Measurements from ENCODE around the gene TACC3.

Gene TACC3

DNA sequence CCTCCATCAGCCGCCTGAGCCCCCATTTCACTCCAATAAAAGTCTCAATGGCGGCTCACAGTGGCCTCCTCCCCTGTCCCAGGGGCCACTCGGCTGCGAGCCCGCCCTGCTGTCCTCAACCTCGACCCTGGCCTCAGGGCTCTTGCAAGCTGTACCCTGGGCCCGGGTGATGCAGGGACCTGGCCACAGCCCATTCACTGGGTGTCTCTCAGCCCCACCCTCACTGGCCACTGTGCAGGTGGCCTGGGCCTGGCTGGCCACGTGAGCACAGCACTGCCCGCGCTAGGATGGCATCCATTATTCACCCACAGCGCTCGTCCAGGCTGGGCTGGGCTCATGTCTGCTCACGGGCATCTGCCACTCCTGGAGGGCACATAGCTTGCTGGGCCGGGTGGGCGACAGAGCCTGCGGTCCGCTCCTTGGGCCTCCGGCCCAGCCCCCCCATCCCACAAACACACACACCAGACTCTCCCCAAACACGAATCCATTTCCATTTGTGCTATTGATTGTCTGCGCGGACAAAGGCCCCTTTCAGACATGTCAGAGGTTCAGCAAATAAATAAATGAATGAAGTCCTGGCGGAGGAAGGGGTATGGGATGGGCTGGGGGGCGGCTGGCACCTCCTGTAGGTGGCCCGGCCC, 55.3 kb downstream of the TACC3 start:
- DNase-seq (ENCODE audit: low spot score): no peak

DNA sequence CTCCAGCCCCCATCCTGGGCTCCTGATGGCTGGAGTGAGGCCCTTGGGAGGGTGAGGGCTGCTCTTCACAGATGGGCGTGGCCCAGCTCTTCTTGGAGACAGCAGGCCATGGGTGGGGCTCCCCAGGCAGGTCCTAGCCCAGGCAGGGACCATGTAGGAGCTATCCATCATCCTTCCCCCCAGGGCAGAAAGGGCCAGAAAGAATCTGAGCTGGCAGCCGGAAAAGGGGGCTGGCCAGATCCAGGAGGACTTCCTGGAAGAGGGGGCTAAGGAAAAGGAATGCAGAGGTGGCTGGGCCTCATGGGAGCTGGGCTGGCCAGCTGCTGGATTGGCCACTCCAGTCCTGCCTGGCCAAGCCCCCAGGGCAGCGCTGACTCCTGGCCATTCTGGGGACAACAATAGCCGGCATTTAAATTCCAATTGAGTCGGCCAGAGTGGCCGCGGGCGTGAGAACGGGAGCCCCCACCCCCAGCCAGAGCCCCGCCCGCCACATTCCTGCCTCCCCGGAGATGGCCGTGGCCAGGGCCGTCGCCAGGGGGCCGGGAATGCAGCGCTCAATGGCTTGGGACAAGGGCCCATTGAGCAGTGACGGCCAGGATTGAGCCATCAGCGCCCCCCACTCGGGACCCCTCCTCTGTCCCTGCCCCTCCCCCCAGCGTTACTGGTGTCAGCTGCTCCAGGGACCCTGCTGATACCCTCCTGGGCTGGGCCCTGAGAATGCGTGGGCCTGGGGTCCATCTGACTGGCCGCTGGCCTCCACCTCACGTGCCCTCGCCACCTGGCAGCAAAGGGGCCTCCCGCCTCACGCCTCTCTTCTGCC, 56.7 kb downstream of the TACC3 start:
- peak; percentile 92 for DNase-seq (ENCODE audit: low spot score)

DNA sequence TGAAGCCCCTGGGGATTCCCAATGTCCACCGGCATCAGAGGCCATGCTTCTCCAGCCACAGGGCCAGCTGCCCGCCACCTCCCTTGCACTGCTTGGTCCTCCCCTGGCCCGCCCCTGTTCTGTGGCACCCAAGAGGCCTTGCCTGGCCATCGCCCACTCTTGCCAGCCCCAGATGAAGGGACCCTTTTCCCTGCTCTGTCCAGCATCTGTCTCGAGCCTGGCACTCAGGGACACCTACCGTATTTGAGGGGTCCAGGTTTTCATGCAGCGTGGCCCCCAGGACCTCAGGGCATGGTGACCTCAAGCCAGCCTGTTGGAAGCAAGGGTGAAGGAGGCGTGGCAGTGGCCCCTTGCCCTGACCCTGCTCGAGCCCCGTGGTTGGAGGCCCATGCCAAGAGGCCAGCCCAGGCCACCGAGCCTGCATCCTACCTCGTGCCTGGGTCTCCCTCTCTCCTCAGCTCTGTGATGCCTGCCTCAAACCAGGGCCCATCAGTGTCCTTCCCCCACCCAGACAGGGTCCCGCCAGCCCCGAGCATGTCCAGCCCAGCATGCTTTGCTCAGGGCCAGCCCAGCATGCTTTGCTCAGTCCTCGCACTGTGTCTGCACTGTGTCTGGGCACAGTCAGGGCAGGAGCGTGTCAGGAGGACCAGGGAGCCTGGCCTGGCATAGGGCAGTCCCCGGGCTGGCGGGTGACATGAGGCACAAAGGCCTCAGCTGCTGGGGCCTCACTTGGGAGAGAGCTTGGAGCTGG, 57.5 kb downstream of the TACC3 start:
- DNase-seq (ENCODE audit: low spot score): no peak

DNA sequence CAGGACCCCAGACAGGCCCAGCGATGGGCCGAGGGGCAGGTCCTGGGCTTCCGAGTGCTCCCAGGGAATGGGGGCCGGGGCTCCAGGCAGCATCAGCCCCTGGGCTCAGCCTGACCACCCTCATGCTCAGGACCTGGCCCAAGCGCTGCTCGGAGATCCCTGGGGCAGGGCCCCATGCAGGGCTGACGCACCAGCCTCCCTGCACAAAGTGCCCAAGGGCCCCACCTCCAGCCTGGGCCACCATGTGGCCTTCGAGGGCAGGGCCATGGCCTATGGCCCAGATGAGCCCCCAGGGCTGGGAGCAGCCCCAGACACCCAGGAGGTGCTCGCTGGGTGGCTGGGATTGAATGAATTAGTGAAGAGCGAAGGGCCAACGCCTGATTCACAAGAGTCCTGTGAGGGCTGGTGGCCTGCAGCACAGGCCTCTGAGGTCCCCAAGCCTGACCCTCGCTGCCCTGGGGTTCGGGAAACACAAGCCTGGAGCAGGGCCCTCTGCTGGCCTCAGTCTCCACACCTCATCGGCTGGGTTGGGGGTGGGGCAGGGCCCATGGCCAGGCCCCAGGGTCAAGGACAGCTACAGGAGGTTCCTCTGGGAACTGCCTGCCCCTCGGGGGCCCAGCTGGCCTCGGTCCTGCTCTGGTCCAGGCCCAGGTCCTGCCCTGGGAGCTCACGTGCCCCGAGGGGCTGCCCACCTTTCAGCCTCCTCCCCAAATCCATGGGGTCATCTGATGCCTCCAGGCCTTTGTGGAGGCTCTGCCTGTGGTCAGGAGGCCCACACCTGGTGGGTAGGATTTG, 58.5 kb downstream of the TACC3 start:
- no peak for DNase-seq (ENCODE audit: low spot score)

DNA sequence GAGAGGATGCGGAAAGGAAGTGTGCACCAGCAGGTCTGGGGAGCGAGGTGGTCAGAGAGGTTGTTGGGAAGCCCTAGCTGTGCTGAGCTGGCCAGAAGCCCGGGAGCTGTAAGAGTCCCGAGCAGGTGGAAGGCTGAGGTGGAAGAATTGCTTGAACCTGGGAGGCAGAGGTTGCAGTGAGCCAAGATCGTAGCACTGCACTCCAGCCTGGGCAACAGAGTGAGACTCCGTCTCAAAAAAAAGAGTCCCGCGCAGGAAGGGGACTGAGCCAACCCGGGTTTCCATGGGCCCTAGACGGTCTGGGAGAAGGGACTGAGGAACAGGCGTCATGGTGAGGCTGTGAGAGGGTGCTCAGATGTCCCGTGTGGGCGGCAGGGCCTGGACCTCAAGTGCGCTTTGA, 59.1 kb downstream of the TACC3 start:
- DNase-seq (ENCODE audit: low spot score): no peak

DNA sequence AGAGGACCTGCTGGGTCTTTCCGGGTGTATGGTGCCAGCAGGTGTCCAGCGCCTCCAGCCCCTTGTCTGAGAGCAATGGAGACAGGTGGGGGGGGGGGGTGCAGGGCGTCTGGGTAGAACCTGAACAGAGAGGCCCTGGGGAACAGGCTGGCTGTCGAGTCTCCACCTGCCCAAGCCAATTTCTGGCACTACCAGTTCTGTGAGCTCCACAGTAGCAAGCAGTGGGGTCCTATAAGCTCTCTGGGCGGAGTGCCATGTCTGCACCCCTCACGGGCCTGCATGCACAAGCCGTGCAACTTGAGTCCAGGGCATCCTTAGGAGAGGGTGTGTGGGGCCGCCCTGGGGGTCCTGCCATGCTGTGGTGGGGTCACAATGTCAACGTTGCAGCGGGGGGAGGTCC, 61.7 kb downstream of the TACC3 start:
- DNase-seq (ENCODE audit: low spot score): no peak

DNA sequence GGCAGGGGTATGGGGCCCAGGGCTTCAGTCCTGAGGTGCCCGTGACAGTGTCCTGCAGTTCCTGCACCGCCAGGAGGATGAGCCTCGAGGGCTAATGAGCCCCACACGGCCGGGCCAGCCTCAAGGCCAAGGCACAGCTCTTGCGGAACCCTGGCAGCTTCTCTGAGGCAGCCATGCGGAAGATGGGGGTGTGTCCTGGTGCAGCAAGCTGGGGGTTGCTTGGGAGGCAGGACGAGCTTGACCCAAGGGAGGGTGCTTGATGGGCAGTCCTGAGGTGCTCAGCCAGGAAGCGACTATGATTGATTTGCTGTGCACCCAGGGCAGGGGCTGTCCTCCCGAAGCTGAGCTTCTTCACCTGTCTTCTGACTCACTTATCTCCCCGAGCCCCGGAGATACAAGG, 62.6 kb downstream of the TACC3 start:
- no peak for DNase-seq (ENCODE audit: low spot score)

DNA sequence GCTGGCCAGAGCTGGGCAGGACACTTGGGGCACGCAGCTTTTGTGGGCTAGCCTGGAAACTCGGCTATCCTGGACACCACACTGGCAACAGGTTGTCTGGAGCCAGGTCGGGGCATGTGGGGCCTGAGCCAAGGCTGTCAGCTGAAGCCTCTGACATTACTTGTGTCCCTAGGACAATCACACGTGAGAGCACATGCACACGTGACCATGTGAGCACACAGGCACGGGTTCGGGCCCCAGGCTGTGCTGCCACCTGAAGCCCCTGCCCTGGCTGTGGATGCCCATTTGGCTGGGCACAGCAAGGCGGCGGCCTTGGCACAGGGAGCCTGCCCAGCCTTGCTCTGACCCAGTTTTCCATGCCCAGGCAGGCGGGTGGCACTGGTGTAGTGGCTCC, 63.1 kb downstream of the TACC3 start:
- no peak for DNase-seq (ENCODE audit: low spot score)

DNA sequence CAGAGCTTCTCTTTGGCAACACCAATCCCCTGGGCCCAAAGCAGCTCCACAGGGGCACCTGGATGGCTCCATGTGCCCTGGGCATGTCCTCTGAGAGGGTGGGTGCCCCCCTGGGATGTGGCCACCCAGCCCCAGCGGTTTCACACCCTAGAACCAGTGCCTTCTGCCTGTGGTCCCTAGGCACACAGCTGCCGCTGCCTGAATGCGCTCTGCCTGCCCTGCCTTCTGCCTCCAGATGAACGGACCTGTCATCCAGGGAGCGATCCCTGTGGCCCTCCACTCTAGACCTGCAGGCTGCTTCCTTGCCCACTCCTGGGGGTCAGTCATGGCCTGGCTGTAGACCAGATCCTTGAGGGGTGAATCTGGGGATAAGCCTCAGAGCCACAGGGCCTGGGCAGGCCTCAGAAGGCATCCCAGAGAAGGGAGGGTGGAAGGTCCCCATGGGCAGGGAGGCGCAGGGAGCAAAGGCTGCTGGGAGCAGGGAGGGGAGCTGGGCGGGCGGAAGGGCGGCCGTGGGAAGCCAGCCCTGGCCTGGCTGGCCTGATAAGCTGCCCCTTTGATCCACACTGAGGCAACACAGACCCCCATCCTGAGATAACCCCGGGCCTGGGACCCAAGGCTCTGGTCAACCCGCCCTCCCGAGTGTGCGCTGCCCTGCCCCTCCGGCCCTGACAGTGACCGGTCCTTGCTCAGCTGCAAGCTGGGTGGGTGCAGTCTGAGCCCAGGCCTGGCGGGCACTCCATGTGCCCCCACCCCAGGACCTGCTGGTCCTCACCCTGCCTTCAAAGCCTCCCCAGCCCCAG, 63.7 kb downstream of the TACC3 start:
- no peak for DNase-seq (ENCODE audit: low spot score)

DNA sequence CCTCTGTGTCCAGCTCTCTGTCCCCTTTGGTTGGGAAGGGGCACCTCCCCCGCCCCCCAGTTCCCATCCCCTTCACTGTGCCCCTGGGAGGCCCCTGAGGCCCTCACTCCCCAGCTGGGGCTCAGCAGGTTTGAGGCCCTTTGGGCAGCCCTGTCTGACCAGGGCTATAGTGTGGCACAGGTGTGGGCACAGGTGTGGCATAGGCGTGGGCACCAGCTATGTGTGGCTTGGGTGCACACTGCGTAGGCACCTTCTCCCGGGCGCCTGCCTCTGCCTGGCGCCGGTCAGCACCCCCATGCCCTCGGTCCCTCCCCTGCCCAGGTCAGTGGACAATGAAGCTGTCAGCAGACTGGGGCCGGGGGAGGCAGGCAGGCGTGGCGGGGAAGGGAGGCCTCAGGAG, 64.3 kb downstream of the TACC3 start:
- DNase-seq (ENCODE audit: low spot score): no peak

DNA sequence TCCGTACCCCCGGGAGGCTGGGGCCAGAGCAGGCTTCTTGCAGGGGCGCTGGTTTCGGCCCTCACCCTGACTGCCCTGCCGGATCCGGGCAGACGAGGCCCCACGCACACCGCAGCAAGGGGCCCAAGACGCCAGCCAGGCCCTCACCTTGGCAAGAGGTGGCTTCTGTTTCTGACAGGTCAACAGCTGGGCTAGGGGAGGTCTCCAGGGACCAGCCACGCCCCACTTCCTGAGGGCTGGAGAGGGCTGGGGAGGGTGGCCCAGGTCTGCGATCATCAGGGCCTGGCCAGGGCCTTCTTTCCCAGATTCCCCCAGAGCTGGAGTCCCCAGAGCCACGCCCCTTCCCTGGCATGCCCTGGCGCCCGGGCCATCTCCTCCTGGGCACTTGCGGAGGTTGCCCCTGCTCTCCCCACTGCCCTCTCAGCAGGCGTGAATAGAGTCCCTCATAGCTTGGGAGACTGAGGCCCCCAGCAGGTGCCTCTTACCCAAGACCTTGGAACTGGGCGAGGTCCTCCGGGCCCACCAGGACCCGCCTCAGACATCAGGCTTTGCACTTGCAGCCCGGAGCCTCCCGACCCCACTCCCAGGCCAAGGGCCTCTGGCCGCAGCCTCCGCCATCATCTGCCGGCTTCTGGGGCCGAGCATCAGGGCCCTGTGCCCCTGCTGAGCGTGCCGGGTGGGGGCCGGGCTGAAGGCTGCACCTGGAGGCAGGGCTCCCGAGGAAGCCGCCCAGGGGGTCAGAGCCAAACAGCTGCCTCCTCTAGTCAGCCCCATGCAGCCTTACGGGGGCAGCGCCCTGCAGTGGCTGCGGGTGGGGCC, 65.4 kb downstream of the TACC3 start:
- DNase-seq (ENCODE audit: low spot score): no peak

DNA sequence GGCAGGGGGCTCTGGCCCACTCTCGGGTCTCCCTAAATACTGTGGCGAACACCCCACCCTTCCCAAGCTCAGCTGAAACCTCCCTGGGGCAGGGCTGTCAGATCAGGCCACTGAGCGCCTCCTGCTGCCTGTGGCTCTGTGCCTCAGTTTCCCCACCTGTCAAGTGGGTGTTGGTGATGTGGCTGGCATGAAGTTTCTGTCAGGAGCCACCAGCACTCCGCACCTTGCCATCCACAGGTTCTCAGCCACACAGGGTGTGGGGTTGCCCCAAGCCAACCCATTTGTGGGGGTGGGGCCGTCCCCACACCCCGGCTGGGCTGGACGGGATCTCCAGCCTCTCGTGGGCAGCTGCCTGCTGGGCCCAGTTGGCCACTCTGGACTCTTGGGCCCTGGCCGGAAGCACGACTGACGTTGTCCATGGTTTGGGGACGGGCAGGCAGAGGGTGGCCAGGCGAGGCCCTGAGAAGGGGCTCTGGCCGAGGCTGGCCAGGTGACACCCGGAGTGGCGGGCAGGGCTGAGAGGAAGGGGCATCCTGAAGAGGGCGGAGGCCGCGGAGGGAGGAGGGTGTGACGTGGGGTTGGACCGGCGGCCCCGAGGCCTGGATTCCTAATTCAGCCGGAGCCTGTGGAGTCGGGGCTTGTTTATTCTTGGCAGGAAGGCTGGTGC, 66.2 kb downstream of the TACC3 start:
- DNase-seq (ENCODE audit: low spot score): no peak

DNA sequence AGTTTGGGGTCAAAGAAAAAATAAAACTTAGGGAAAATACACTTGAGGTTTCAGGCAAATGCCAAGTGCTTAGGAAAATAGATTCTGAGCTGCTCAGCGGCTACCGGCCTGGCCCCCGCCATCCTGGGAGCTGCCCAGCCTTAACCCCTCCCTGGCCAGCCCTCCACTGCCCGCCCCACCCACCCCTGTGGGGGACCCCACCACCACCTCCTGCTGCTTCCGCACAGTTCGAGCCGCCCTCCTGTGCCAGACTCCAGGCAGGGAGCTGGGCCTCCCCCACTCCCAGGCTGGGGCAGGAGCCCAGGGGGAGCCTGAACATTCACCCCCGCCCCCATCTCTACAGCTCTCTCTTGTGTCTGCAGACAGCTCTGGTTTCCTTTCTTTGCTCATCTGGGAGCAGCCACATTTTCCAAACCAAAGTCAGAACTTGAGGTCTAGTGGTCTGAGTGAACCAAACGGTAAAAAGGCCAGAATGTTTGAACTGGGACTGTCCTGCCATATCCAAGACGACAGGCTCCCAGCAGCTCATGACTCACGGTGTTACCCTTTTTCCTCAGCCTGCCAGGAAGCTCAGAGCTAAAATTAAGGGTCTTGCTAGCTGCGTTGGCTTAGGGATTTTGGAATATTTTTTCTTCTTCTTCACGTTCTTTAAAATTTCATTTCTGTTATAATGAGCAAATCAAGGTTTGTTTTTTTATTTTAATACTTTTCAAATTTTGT, 67.1 kb downstream of the TACC3 start:
- DNase-seq (ENCODE audit: low spot score): no peak

DNA sequence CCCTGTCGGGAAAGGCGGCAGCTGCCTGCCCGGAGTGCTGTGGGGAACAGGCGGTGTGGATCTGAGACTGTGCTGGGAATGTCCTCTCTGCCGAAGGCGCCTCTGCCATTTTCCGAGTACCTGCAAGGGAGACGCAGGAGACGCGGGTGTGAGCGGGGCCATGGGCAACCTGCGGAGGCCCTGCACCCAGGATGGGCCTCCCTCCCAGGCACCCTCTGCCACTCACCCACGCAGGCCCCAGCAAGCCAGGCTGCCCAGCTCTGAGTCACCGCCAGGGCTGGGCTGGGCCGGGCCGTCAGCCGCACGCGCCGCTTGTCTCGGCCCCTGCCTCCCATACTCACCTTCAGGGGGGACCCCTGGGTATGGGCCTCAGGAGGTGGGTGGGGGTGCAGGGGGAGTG, 68.2 kb downstream of the TACC3 start:
- no peak for DNase-seq (ENCODE audit: low spot score)

DNA sequence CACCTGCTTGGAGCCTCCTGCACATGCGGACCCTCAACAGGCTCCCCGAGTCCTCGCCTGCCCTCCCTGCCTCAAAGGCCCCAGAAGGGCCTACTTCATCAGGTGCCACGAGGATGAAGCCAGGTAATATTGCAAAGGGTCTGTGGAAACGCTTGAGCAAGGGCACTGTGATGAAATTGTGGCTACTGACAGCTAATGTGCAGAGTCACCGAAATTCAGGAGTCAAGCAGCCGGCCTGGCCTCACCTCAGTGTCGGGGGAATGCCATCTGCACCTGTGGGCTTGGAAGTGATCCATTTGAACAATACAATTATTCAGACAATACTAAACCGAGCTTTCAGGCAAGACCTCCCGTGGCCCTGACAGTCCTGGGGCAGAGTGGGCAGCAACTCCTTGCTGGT, 68.7 kb downstream of the TACC3 start:
- DNase-seq (ENCODE audit: low spot score): no peak

DNA sequence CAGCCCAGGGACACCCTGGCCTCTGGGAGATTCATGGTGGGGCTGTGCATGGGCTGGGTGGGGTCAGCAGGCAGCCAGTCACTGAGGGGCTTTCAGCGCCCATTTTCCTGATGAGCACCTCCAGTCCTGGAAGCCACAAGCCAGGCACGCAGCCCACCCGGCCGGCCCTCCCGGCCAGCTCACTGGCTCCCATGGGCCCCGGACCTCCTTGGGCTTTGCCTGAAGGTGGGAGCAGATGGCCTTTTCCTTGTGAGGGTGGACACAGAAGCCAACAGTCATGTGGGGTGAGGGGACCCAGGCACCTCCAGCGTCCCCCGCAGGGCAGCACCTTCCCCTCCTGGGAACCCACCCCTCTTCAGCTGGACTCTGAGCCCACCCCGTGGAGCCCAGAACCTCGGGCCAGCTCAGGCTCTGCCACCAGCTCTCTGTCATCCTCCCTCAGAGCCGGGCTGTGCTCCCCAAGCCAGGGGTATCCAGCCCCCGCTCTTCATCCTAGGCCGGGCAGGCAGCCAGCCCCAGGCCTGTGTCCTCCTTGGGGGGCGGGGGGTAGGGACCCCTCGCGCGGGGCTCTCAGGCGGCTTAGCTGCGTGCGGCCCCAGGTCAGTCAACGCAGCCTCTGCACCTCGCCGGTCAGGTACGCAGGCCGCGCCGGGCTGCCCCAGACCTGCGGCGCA, 71.0 kb downstream of the TACC3 start:
- DNase-seq (ENCODE audit: low spot score): no peak

DNA sequence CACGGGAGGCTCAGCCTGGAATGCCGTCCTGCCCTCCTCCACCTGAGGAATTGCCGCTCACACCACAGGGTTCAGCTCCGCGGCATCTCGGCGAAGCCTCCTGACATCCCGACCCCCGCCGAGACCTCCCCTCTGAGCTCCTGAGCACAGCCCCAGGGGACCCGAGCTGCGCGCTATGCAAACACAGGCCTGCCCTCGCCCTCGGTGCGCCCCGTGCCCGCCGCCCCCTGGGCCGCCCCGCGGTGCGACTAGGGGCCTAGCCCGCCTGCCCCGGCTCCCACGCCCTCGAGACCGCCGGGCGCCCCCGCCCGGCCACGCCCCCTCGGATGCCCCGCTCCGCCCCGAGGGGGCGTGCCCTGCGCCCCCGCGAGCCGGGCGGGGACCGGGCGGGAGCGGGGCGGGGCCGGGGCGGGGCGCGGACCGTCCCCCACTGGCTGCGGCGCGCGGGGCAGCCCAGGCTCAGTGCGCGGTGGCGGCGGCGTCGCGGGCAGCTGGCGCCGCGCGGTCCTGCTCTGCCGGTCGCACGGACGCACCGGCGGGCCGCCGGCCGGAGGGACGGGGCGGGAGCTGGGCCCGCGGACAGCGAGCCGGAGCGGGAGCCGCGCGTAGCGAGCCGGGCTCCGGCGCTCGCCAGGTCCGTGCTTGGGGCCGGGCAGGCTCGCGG, 71.6 kb downstream of the TACC3 start, which contains the start of gene FGFR3:
Gene FGFR3, plus strand, starts transcription at position 462 of the 664 bp plus-strand sequence. CDS start 642 bp downstream, outside the sequence.
- peak; percentile 99 for DNase-seq (ENCODE audit: low spot score)

DNA sequence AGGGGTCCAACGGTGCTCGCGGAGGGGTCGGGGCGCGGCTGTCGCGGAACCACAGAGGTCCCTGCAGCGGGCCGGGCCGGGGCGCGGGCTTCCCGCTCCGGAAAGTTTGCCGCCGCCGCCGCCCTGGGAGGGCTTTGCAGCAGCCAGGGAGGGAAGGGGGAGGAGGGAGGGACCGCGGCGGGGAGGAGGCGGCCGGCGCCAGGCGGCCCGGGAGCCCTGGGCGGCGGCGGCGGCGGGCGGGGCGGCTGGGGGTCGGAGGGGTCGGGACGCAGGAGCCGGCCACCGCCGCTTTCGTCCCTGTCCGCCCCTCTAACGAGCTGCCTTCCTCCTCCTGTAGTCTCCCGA, 72.1 kb downstream of the TACC3 start:
- no peak for DNase-seq (ENCODE audit: low spot score)

Measured in HuH-7.5 (cell line).